Endothelial cell of umbilical vein (primary cell): Measurements from ENCODE around the gene ERN2. TPM values are rescaled to one million over a fixed set of nuclear protein-coding genes. Genes with fewer than 3 reads are reported as not detected.

Experiments used
- BruUV-seq: library from RNA; stranded (reverse); fragments of 400-500 nt; replicated peaks from 2 replicates; lab custom pipeline; 2021; lab: Mats Ljungman, UMichigan
- CTCF ChIA-PET: fragments of 300-600, 350-600 bp; sonication (Branson Sonifier 250); formaldehyde crosslinking; loops from one replicate; lab custom pipeline; 2021; ENCODE audit warnings: antibody characterized with exemption, inconsistent platforms; lab: Charles Lee
- POLR2A ChIA-PET: fragments of 300-600, 350-600 bp; sonication (Branson Sonifier 250); formaldehyde crosslinking; loops from one replicate; lab custom pipeline; 2021; ENCODE audit warnings: antibody characterized with exemption, inconsistent platforms; lab: Charles Lee
- DNase-seq: peaks from one replicate; pipeline ENCODE4 v3.0.0-alpha.2; 2011; ENCODE audit warnings: low read depth, low spot score
- FAIRE-seq: peaks from 2 replicates; lab custom pipeline; 2011; peaks lifted over from hg19 to GRCh38; lab: Jason Lieb, UNC
- H2AFZ ChIP-seq: 2 replicates; pipeline ENCODE4 v1.6.0; 2012; ENCODE audit warnings: low read depth, low read length, control low read depth, inconsistent platforms
- H3K27ac ChIP-seq: 2 replicates; pipeline ENCODE4 v1.5.1; 2011; ENCODE audit warnings: low read depth, mild to moderate bottlenecking, control low read depth, low read length, moderate library complexity; ENCODE audit not compliant: insufficient read depth
- H3K27me3 ChIP-seq, 2 experiments: 2 replicates each; pipeline versions ENCODE4 v1.6.0 to v1.6.1; 2011; ENCODE audit warnings: low read length in 2 of 2, mixed read lengths in 1 of 2; ENCODE audit not compliant: control insufficient read depth in 2 of 2, insufficient read depth in 2 of 2
- H3K36me3 ChIP-seq, 2 experiments: 2 replicates in 1 of 2; 3 replicates in 1 of 2; pipeline ENCODE4 v1.5.1; 2011; ENCODE audit warnings: low read length in 2 of 2, mild to moderate bottlenecking in 1 of 2, moderate library complexity in 1 of 2; ENCODE audit not compliant: control insufficient read depth in 2 of 2, insufficient read depth in 2 of 2; ENCODE audit errors: extremely low read depth in 1 of 2
- H3K4me1 ChIP-seq: 3 replicates; pipeline ENCODE4 v1.5.1; 2011; ENCODE audit warnings: mild to moderate bottlenecking, low read length; ENCODE audit not compliant: control insufficient read depth, insufficient read depth; ENCODE audit errors: extremely low read depth
- H3K4me2 ChIP-seq: 2 replicates; pipeline ENCODE4 v1.6.1; 2011; ENCODE audit warnings: low read length, control low read depth, mixed read lengths; ENCODE audit not compliant: insufficient read depth
- H3K4me3 ChIP-seq, 3 experiments: fragments of 200-600 bp in 1 of 3; sonication (generic), shearing (Covaris generic) in 1 of 3; replicated peaks in 1 of 3; 2 replicates each; pipeline ENCODE4 v1.5.1; 2011 to 2016; ENCODE audit warnings: control low read depth in 3 of 3, low read length in 3 of 3, mild to moderate bottlenecking in 2 of 3, inconsistent platforms in 1 of 3, low read depth in 1 of 3, moderate library complexity in 1 of 3; ENCODE audit not compliant: insufficient read depth in 1 of 3
- H3K79me2 ChIP-seq: 2 replicates; pipeline ENCODE4 v1.6.0; 2012; ENCODE audit warnings: low read length, inconsistent platforms; ENCODE audit not compliant: control insufficient read depth, insufficient read depth
- H3K9ac ChIP-seq: replicated peaks from 2 replicates; pipeline ENCODE3; 2011; ENCODE audit warnings: low read length, control low read depth; ENCODE audit not compliant: insufficient read depth; ENCODE audit errors: extremely low read depth
- H3K9me1 ChIP-seq: replicated peaks from 3 replicates; pipeline ENCODE4 v1.6.0; 2011; ENCODE audit warnings: mild to moderate bottlenecking, low read length; ENCODE audit not compliant: control insufficient read depth, insufficient read depth; ENCODE audit errors: extremely low read depth
- H3K9me3 ChIP-seq: replicated peaks from 2 replicates; pipeline ENCODE4 v1.5.1; 2012; ENCODE audit warnings: low read length, inconsistent platforms; ENCODE audit not compliant: control insufficient read depth, insufficient read depth
- H4K20me1 ChIP-seq: replicated peaks from 2 replicates; pipeline ENCODE3; 2011; ENCODE audit warnings: mild to moderate bottlenecking, low read length; ENCODE audit not compliant: control insufficient read depth, insufficient read depth; ENCODE audit errors: extremely low read depth
- EZH2 ChIP-seq: IDR thresholded peaks from 2 replicates; pipeline ENCODE4 v1.6.1; 2012; ENCODE audit warnings: borderline replicate concordance, low read depth, mild to moderate bottlenecking, moderate library complexity, low read length, inconsistent platforms; ENCODE audit not compliant: severe bottlenecking
- FOS ChIP-seq: IDR thresholded peaks from 2 replicates; pipeline ENCODE4 v1.6.1; 2011; ENCODE audit warnings: mild to moderate bottlenecking, low read length, moderate library complexity, borderline replicate concordance; ENCODE audit not compliant: insufficient read depth
- GATA2 ChIP-seq: IDR thresholded peaks from 2 replicates; pipeline ENCODE4 v1.7.0; 2011; ENCODE audit warnings: low read depth, mild to moderate bottlenecking, moderate library complexity, mixed read lengths, low read length; ENCODE audit not compliant: insufficient read length, insufficient read depth
- JUN ChIP-seq: IDR thresholded peaks from 2 replicates; pipeline ENCODE4 v1.6.1; 2011; ENCODE audit warnings: borderline replicate concordance, low read depth; ENCODE audit not compliant: insufficient read length, insufficient read depth
- MYC ChIP-seq: IDR thresholded peaks from one replicate; pipeline ENCODE4 v1.6.1; 2011; ENCODE audit warnings: mild to moderate bottlenecking, low read depth, low read length
- POLR2A ChIP-seq: IDR thresholded peaks from 2 replicates; pipeline ENCODE4 v1.6.1; 2012; ENCODE audit warnings: low read depth, mild to moderate bottlenecking, control low read depth, low read length
- POLR2AphosphoS5 ChIP-seq: IDR thresholded peaks from 2 replicates; pipeline ENCODE4 v1.6.1; 2012; ENCODE audit warnings: low read depth, mild to moderate bottlenecking, control low read depth, low read length, moderate library complexity; ENCODE audit not compliant: insufficient read depth
- dilution Hi-C: fragments of 300-500 bp; cut with MboI; formaldehyde crosslinking; loops from one replicate; pipeline ENCODE4 v1.15.0; 2019; ENCODE audit warnings: low sequenced_read_pairs; ENCODE audit not compliant: extremely low pct_ligation_motif_present
- intact Hi-C: fragments of 100-400 bp; cut with micrococcal nuclease; formaldehyde crosslinking; loops from one replicate; pipeline ENCODE4 v1.10.0; 2022
- polyA plus RNA-seq, 4 experiments: library from polyadenylated mRNA; depleted of rRNA in 3 of 4; stranded (reverse) in 3 of 4; unstranded in 1 of 4; fragments of >200 nt; gene quantifications; 2 replicates each; pipeline versions ENCODE4 v1.2.1 to v1.2.3, GENCODE V29; 2011 to 2012; ENCODE audit warnings: missing spikeins in 1 of 4
- total RNA-seq: library from RNA; stranded (reverse); gene quantifications from 2 replicates; pipeline ENCODE4 v1.2.3, GENCODE V29; 2021
- TF ChIP-seq, protein P1 (sequence below): IDR thresholded peaks from 2 replicates; pipeline ENCODE4 v1.6.1; 2011; ENCODE audit not compliant: insufficient read depth, insufficient read length
- TF ChIP-seq, protein P2 (sequence below), 2 donors: IDR thresholded peaks; 1 replicate in 1 of 2; 2 replicates in 1 of 2; pipeline ENCODE4 v1.5.1; 2011; ENCODE audit warnings: low read length in 2 of 2, mild to moderate bottlenecking in 2 of 2, moderate library complexity in 2 of 2, control low read depth in 1 of 2, inconsistent platforms in 1 of 2, low read depth in 1 of 2; ENCODE audit not compliant: insufficient read depth in 1 of 2; ENCODE audit errors: extremely low read depth in 1 of 2

ERN2 gene
- total and polyA plus RNA-seq, 2 donors (not counting 3 experiments of a cell fraction or from before 2014, with no cell fraction given) = 0.15 TPM; not detected in 1

- FAIRE-seq (no peak), DNase-seq (no peak)
- Histone ChIP-seq H3K4me1 (no peaks in the 10 kb centered on the region), H3K4me3 (no peak overlapping the region), H3K4me2 (no peak overlapping the region), H2AFZ (no peak overlapping the region), H3K9me1 (no peaks in the 10 kb centered on the region), H3K36me3 (no peaks in the 10 kb centered on the region), H3K9ac (no peak overlapping the region), H3K27ac (no peak overlapping the region), H3K79me2 (no peaks in the 10 kb centered on the region), H3K27me3 (peaks cover 1 to 2% of the 10 kb centered on the region in 2 experiments), H3K9me3 (no peaks in the 10 kb centered on the region), H4K20me1 (no peaks in the 10 kb centered on the region)
- intact Hi-C loops = no loop called here
- ChIA-PET CTCF (no interaction called here), POLR2A (no interaction called here)
- TF ChIP-seq GATA2 = no peak
- TF ChIP-seq POLR2AphosphoS5 = no peak
- TF ChIP-seq EZH2 = no peak
- TF ChIP-seq, protein P1, sequence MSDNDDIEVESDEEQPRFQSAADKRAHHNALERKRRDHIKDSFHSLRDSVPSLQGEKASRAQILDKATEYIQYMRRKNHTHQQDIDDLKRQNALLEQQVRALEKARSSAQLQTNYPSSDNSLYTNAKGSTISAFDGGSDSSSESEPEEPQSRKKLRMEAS = no peak
- TF ChIP-seq MYC = no peak
- TF ChIP-seq POLR2A = no peak
- no peak for TF ChIP-seq JUN
- TF ChIP-seq FOS = no peak
- TF ChIP-seq, protein P2, sequence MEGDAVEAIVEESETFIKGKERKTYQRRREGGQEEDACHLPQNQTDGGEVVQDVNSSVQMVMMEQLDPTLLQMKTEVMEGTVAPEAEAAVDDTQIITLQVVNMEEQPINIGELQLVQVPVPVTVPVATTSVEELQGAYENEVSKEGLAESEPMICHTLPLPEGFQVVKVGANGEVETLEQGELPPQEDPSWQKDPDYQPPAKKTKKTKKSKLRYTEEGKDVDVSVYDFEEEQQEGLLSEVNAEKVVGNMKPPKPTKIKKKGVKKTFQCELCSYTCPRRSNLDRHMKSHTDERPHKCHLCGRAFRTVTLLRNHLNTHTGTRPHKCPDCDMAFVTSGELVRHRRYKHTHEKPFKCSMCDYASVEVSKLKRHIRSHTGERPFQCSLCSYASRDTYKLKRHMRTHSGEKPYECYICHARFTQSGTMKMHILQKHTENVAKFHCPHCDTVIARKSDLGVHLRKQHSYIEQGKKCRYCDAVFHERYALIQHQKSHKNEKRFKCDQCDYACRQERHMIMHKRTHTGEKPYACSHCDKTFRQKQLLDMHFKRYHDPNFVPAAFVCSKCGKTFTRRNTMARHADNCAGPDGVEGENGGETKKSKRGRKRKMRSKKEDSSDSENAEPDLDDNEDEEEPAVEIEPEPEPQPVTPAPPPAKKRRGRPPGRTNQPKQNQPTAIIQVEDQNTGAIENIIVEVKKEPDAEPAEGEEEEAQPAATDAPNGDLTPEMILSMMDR (IDR thresholded peaks at IDR 0.05; ENCODE audit: extremely low read depth in 1 of 2, insufficient read depth in 1 of 2, low read depth in 1 of 2, low read length in 2 of 2) = no peak
- no TSS peak for BruUV-seq
- dilution Hi-C loops = no loop called here
Measured at GRCh38 chr16:23702951-23703350, 10.1 kb downstream of the ERN2 start.
